Measurements from ENCODE around the gene ANTXR2.

DNA sequence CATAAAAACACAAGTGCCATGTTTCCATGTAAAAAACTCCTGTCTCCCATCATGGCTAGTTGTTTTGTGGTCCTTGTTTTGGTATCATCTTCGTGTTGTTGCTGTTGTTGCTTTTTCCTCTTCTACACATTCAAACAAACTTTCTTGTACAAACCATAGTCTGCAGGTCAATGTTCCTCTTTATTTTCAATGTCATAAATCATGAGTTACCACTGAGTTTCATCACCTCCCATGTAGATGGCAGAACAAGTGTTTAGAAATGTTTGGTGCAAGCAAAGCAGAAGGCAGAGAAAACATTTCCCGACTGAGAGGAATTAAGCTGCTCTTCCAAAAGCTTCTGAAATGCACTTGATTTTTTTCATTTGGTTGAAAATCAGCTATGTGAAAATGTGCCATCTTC, 166.0 kb downstream of the ANTXR2 start:
- TF ChIP-seq, protein P1, sequence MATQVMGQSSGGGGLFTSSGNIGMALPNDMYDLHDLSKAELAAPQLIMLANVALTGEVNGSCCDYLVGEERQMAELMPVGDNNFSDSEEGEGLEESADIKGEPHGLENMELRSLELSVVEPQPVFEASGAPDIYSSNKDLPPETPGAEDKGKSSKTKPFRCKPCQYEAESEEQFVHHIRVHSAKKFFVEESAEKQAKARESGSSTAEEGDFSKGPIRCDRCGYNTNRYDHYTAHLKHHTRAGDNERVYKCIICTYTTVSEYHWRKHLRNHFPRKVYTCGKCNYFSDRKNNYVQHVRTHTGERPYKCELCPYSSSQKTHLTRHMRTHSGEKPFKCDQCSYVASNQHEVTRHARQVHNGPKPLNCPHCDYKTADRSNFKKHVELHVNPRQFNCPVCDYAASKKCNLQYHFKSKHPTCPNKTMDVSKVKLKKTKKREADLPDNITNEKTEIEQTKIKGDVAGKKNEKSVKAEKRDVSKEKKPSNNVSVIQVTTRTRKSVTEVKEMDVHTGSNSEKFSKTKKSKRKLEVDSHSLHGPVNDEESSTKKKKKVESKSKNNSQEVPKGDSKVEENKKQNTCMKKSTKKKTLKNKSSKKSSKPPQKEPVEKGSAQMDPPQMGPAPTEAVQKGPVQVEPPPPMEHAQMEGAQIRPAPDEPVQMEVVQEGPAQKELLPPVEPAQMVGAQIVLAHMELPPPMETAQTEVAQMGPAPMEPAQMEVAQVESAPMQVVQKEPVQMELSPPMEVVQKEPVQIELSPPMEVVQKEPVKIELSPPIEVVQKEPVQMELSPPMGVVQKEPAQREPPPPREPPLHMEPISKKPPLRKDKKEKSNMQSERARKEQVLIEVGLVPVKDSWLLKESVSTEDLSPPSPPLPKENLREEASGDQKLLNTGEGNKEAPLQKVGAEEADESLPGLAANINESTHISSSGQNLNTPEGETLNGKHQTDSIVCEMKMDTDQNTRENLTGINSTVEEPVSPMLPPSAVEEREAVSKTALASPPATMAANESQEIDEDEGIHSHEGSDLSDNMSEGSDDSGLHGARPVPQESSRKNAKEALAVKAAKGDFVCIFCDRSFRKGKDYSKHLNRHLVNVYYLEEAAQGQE (IDR thresholded peaks at IDR 0.05; ENCODE audit: low read depth) = no peak
- TF ChIP-seq TAF1 (IDR thresholded peaks at IDR 0.05; ENCODE audit: low read depth) (no peak), NFIC (IDR thresholded peaks at IDR 0.05) (no peak), CREB1 (IDR thresholded peaks at IDR 0.05; ENCODE audit: low read depth) (no peak), FOXM1 (IDR thresholded peaks at IDR 0.05; ENCODE audit: borderline replicate concordance, low read depth) (no peak), EP300 (IDR thresholded peaks at IDR 0.05; ENCODE audit: borderline replicate concordance) (no peak), YY1 (IDR thresholded peaks at IDR 0.05; ENCODE audit: low read depth) (no peak), TEAD4 (IDR thresholded peaks at IDR 0.05) (no peak), RAD21 (IDR thresholded peaks at IDR 0.05; ENCODE audit: low read depth) (no peak)
- TF ChIP-seq, protein P2, sequence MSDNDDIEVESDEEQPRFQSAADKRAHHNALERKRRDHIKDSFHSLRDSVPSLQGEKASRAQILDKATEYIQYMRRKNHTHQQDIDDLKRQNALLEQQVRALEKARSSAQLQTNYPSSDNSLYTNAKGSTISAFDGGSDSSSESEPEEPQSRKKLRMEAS (IDR thresholded peaks at IDR 0.05) = no peak

Measured in Ishikawa (cell line).